GM15510 (cell line): ENCODE measurements around the gene SLFN12L.
A peak's percentile ranks its signal among the peaks of the same experiment; 100 is the strongest.

Source experiments
- POLR2A ChIP-seq: IDR thresholded peaks from 3 replicates; pipeline ENCODE4 v1.6.1; 2011; ENCODE audit warnings: borderline replicate concordance; ENCODE audit not compliant: insufficient read length; ENCODE audit errors: extremely low read depth

SLFN12L gene

DNA sequence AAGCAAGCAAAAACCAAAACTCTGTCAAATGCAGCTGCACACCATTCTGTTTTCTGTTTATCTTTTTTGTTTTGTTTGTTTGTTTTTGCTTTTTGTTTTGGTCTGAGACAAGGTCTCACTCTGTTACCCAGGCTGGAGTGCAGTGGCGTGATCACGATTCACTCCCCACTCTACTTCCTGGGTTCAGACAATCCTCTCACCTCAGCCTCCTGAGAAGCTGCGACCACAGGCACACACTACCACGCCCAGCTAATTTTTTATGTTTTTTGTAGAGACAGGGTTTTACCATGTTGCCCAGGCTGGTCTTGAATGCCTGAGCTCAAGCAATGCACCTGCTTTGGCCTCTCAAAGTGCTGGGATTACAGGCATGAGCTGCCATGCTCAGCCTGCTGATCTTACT, 69.7 kb downstream of the SLFN12L start:
- no peak for TF ChIP-seq POLR2A

- TF ChIP-seq POLR2A, result peak; percentile 62
Measured at GRCh38 chr17:35460354-35460851, 77.1 kb downstream of the SLFN12L start.

DNA sequence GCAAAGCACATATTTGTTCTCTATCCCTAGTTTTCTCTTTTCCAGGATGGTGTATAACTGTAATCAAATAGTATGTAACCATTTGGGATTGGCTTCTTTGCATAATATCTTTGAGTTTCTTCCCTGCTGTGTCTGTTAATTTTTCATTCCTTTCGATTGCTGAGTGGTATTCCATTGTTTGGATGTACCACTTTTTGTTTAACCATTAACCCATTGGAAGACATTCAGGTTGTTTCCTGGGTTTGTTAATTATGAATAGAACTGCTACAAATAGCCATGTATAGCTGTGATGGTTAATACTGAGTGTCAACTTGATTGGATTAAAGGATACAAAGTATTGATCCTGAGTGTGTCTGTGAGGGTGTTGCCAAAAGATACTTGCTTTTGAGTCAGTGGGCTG, 84.3 kb downstream of the SLFN12L start:
- TF ChIP-seq POLR2A, result no peak

GRCh38 chr17:35449371-35449931, 88.0 kb downstream of the SLFN12L start:
- TF ChIP-seq POLR2A, result no peak

DNA sequence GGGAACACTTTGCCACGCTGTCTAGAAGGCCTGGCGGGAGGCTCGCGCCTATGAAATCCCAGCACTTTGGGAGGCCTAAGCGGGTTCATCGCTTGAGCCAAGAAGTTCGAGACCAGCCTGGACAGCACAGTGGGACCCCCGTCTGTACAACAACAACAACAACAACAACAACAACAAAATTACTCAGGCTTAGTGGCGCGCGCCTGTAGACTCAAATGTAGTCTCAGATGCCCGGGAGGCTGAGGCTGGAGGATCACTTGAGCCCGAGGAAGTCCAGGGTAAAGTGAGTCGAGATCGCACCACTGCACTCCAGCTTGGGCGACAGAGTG, 88.6 kb downstream of the SLFN12L start:
- no peak for TF ChIP-seq POLR2A

- TF ChIP-seq POLR2A, result peak; percentile 62
Measured at GRCh38 chr17:35448214-35448898, 89.1 kb downstream of the SLFN12L start, which contains the start of gene SLFN13. SLFN13 (minus strand) TSS chr17:35448766; CDS start chr17:35445680, 3,086 bp downstream.

- TF ChIP-seq POLR2A, result no peak
Measured at GRCh38 chr17:35447499-35447898, 90.0 kb downstream of the SLFN12L start.

- TF ChIP-seq POLR2A, result no peak
Measured at GRCh38 chr17:35438433-35438832, 99.0 kb downstream of the SLFN12L start.

GRCh38 chr17:35433075-35433894, 104.2 kb downstream of the SLFN12L start:
- TF ChIP-seq POLR2A, result no peak

DNA sequence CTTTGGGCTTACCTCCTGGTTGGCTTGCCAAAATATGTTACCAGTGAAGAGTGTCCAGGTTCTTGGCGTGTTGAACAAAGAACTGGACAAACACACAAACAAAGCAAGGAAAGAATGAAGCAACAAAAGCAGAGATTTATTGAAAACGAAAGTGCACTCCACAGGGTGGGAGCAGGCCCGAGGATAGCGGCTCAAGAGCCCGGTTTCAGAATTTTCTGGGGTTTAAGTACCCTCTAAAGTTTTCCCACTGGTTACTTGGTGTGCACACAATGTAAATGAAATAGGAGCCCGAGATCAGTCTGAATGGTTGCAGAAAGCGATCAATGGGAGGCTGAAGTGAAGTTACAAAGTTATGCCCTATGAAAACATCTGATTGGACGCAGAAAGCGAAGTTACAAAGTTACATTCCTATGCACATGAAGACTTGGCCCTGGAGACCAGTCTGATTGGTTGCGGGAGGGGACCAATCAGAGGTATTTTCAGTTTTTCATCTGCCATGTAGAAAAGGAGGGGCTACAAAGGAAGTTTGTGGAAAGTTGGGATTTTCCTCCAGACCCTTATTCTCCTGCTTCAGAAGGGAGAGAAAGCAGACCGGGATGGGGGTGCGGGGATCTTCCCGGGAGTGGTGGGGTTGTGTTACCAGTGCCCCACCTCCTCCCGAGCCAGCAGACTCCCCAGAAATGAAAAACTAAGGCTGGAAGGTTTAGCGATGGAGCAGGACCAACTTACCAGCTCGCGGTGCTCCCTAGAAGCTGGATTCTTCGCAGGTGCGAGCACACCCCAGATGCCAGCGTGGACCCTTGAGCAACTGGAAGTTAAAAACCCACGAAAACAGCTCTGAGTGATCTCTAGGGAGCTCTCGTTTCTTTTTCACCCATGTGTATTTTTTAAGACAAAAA, 105.1 kb downstream of the SLFN12L start, which contains the start of gene SLFN12:
Gene SLFN12, minus strand, starts transcription at position 325 of the 899 bp plus-strand sequence. CDS start 9,472 bp downstream, outside the sequence.
- TF ChIP-seq POLR2A, result peak; percentile 36

GRCh38 chr17:35429702-35430101, 107.8 kb downstream of the SLFN12L start:
- TF ChIP-seq POLR2A, result no peak

DNA sequence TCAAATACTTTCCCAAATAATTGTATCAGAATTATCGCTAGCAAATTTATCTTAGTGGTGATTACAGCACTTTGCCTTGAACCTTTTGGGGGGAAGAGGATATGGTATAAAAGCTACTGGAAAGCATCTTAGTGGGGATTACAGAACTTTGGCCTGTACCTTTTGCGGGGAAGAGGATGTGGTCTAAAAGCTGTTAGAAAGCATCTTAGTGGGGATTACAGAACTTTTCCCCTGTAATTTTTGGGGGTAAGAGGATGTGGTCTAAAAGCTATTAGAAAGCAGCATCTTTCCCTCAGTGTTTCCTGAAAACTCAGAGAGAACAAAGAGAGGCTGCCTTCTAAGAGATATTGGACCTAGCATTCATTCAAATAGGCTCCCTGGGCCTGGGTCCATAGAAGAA, 109.2 kb downstream of the SLFN12L start:
- TF ChIP-seq POLR2A, result no peak

- TF ChIP-seq POLR2A, result no peak
Measured at GRCh38 chr17:35423761-35424160, 113.7 kb downstream of the SLFN12L start.
